KBM-7 (cell line): ENCODE results near the gene ADAMTSL3.
"Not testable (repeated sequence)": the region's sequence is repeated elsewhere in the genome, so short reads cannot be mapped to it uniquely, and the experiment has no call there.

ENCODE experiments used
- DNase-seq: peaks from one replicate; pipeline ENCODE4 v3.0.0-alpha.2; 2015
- in situ Hi-C: fragments of 300-500 bp; cut with MboI; formaldehyde crosslinking; loops from 2 replicates; pipeline ENCODE4 v1.14.3; 2020; ENCODE audit warnings: low sequenced_read_pairs, low pct_unique_long_range_greater_than_20kb, mixed read lengths

Gene ADAMTSL3

DNA sequence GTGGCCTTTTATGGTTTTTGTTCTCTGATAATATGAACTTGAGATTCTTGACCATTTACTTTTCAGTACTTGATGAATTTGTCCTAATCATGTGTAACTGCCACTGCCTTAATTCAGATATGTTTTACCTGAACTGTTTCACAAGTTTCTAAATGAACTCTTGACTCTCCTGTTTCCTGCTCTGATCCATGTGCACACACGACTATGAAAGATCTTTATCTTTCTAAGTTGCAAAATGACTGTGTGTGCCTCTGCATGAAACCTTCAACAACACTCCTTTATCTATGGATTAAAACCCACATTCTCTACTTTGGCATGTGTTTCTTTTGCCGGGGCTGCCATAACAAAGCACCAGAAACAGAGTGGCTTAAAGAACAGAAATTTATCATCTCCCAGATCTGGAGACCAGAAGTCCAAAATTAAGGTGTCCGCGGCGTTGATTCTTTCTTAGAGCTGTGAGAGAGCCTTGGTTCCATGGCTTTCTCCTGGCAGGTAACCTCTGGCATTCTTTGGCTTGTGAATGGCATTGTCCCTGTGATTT, 275.0 kb downstream of the ADAMTSL3 start:
- in situ Hi-C loops, result no loop called here
- DNase-seq, result no peak

DNA sequence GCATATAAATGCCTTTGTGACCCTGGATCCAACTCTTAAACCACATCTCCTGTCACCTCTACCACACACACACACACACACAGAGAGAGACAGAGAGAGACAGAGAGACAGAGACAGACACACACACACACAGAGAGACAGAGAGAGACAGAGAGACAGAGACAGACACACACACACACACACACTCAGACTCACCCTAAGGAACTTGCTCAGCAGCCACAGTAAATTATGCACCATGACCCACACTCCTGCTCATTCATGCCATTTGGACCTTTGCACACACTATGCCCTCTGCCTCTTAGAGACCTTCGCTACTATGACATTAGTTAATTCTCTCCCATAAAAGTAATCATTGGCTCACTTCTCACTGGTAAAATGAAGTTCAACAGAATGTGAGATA, 275.7 kb downstream of the ADAMTSL3 start:
- in situ Hi-C loops, result no loop called here
- DNase-seq, result no peak

DNA sequence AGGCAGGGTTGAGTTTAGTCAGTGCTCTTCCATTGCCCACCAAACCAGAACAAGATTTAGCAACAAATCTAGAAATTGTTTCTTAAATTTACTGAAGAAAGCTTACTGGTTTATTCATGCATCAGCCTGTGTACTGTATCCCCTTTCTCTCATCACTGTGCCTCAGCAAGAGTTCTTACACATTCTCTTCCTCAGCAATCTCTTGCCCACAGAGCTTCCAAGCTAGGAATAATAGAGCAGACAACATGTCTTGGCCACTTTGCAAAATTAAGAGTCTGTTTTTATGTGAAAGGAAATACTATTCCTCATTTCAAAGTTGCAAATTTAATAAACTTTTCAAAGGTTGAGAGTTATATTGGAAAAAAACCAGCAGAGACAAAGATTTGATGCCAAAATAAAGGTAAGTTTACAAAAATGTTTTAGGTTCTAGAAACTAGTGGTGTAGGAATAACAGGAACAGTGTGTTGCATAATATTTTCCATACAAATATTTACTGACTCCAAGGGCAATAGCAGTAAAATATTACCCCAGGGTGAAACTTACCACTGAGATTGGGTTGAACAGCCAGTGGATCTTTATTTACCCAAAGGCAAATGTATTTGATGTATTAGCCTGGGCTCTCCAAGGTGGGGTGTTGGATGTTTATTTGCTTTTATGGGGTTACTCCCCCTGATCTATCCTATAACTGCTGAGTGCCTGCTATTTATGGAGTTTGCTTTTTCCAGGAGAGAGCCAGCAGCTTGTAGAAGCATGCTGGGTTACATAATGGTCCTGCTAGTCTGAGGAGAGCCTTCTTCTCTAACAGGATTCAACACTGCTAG, 276.7 kb downstream of the ADAMTSL3 start:
- in situ Hi-C loops, result no loop called here
- DNase-seq, result no peak

DNA sequence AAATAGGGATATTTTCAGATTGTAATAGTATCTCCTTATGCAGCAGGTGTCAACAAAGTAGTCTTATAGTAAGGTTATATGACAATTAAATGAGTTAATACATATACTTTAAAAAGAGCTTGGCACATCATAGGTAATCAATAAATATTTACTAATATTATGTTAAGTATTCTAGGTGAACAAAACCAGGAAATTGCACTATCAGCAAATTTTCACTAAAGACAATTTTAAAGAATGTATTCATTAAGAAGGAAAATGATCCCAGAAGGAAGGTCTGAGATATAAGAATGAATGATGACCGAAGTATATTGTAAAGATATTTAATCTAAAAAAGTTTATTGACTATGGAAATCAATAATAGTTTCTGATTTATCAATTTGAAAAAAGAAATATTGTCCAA, 281.9 kb downstream of the ADAMTSL3 start:
- in situ Hi-C loops, result no loop called here

DNA sequence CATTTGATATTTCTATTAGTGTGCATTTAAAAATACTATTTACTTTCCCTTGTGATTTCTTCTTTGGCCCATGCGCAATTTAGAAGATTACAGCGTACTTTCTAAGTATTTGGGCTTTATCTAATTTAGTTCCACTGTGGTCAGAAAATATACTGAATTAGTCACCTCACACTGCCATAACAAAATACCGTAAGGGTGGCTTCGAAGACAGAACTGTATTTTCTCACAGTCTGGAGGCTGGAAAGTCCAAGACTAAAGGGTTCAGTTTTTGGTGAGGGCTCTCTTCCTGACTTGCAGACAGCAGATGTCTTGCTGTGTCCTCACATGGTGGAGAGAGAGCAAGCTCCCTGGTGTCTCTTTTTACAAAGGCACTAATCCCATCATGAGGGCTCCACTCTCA, 286.2 kb downstream of the ADAMTSL3 start:
- in situ Hi-C loops, result no loop called here
- no peak for DNase-seq

More for the DNA sequence above, 281.9 kb downstream of the ADAMTSL3 start:
- no peak for DNase-seq

DNA sequence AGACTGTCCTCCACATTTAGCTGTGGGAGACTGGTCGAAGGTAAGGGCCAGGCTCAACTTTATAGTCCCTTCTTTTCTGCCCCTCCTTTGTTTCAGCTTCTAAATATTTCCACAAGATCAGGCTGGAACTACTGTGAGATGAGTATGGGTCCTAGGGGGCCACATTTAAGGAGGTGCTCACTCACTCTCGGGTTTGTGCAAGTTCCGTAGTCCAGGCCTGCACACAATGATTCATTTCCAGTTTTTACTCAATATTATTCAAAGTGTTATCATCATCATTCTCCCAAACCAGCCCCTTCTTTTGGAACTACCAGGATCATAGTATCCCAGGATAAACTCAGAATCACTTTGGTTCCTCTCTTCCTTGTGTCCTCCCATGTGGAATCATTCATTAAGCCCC, 289.1 kb downstream of the ADAMTSL3 start:
- DNase-seq, result no peak
- in situ Hi-C loops, result no loop called here

DNA sequence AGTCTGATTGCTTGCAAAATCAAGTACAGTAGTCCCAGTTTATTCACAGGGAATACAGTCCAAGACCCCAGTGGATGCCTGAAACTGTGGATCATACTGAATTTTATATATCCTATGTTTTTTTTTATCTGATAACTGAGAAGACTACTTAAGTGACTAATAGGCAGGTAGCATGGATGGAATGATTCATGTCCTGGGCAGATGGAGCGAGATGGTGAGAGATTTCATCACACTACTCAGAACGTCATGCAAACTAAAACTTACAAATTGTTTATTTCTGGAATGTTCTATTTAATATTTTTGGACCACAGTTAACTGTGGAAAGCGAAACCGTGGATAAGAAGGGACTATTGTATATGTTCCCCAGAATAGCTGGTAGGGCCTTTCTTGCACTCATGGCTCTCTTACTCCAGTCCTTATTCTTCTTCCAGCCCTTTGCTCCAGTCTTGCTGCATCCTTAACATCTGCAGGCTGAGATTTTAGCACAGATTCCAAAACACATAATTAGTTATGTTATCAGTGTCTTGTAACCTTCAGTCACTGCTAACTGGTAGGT, 290.0 kb downstream of the ADAMTSL3 start:
- no peak for DNase-seq
- in situ Hi-C loops, result no loop called here

DNA sequence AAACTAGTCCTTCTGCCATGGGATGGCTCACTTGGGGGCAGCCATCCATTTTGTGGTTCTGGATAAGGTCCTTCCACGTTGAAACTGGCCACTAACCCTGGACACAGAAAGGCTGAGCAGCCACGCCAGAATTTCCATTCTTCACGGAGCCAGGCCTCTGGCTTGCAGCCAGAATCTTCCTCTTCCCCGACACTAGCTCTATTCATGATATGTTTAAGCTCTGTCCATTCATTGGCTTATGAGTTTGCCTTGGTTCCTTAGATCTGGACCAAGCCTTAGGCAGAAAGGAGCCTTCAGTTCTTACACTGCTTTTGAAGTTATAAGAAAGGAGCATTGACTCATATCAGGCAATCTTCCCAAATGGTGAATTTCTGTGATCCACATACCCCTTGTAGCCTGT, 293.2 kb downstream of the ADAMTSL3 start:
- no peak for DNase-seq
- in situ Hi-C loops, result no loop called here

DNA sequence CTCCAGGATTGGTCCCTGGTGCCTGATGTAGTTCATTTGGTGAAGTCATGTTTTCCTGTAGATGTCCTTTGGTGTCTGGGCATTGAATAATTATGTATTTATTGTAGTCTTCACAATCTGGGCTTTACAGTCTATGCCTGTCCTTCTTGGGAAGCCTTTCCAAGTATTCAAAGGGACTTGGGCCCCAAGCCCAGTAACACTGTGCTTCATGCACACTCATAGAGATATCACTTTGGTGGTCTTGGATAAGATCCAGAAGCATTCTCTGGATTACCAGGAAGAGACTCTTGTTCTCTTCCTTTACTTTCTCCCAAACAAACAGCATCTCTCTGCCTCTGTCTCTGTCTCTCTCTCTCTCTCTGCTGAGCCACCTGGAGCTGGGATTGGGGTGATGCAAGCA, 300.6 kb downstream of the ADAMTSL3 start:
- in situ Hi-C loops, result no loop called here
- no peak for DNase-seq

DNA sequence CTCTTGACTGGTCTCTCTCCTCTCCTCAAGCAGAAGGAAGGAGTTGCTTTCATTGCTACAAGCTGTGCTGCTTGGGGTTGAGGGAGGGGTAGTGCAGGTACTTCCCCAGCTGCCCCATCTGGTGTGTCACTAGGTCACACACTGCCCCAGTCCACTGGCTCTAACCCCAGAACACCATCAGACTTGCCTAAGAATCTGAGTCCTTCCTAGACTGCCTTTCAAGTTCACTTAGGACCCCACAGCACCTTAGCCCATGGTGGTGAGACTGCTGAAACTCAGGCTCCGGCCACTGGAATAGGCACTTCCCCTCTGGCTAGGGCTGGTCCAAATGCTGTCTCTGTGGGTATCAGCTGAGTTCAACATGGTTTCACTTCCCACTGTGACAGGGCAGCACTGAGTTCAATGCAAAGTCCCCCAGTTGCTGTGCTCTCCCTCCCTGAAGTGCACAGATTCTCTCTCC, 301.9 kb downstream of the ADAMTSL3 start:
- no peak for DNase-seq
- in situ Hi-C loops, result no loop called here

DNA sequence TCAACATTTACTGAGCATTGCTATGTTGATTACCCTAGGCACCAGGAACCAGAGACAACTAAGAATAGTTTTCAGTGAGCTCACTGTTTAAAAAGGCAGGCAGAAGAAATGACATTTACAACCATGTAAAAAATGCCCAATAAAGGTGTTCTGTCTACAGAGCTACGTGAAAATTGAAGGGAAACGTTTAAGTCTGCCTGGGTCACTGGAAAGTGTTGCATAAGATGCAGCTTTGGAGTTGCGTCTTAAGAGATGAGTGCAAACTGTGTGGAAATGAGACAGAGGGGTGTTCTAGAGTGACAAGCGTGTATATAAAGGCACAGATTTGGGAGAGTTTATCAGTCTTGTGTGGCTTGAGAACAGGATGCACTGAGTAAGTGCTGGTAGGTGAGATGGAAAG, 303.0 kb downstream of the ADAMTSL3 start:
- in situ Hi-C loops, result no loop called here
- no peak for DNase-seq

DNA sequence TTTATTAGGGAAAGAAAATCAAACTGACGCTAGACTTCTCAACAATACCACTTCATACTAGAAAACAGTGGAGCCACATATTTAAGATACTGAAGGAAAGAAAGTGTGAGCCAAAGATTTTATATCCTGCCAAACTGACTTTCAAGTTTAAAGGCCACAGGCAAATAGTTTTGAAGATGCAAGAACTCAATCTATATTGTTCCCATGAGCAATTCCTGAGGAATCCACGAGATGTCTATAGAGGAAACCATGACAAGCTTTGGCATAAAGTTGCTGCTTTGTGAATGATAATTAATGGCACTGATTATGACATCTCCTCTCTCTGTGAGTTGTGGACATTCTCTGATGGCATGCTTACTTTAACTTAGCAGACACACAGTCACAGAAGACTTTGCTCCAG, 305.6 kb downstream of the ADAMTSL3 start:
- no peak for DNase-seq
- in situ Hi-C loops, result no loop called here

DNA sequence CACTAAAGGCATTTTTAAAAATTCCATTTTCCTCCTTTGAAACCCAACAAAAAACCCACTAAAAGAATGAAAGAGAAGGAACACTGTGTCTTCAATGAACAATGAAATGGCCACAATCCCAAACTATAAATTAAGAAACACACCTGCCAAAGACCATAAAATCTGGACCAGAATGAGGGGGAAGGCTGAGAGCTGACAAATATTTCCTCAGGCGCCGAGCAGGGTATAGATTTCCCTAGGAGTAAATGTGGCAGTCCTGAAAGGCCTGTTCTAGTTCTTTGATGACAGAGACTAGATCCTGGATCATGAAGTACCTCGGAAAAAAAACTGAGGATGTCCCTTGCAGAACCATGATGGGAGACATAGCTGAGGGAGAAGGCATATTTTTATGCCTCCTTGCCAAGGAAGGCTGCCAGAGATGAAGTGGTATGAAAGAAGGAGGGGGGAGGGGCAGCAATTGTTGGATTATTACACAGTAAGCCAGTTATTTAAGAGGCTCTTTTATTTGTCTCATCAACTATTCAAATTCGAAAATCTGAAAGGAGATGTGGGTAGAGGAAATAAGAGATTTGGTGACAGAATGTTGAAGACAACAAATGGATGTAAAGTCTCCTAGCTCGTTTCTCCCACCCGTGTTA, 306.4 kb downstream of the ADAMTSL3 start:
- in situ Hi-C loops, result no loop called here
- DNase-seq, result no peak

DNA sequence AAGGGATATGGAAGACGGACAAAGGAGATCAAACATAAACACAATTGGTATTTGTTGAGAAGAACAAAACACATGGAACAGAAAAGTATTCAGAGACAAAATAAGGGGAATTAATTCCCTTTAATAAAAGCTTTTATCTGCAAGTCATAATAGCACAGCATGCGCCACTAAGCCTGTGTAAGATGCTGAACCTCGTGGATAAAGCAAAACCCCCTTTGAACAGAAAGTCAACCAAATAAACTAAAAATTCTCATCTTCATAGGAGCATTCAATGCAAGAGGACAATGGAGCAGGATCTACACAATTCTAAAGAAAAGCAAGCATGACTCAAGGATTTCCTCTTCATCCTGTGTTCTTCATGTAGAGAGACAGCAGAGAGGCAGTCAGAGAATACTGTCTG, 307.4 kb downstream of the ADAMTSL3 start:
- in situ Hi-C loops, result no loop called here
- DNase-seq, result no peak

DNA sequence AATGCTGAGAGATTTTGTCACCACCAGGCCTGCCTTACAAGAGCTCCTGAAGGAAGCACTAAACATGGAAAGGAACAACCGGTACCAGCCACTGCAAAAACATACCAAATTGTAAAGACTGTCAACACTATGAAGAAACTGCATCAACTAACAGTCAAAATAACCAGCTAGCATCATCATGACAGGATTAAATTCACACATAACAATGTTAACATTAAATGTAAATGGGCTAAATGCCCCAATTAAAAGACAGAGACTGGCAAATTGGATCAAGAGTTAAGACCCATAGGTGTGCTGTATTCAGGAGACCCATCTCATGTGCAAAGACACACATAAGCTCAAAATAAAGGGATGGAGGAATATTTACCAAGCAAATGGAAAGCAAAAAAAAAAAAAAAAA, 311.0 kb downstream of the ADAMTSL3 start:
- DNase-seq, in situ Hi-C loops: not testable (repeated sequence)

DNA sequence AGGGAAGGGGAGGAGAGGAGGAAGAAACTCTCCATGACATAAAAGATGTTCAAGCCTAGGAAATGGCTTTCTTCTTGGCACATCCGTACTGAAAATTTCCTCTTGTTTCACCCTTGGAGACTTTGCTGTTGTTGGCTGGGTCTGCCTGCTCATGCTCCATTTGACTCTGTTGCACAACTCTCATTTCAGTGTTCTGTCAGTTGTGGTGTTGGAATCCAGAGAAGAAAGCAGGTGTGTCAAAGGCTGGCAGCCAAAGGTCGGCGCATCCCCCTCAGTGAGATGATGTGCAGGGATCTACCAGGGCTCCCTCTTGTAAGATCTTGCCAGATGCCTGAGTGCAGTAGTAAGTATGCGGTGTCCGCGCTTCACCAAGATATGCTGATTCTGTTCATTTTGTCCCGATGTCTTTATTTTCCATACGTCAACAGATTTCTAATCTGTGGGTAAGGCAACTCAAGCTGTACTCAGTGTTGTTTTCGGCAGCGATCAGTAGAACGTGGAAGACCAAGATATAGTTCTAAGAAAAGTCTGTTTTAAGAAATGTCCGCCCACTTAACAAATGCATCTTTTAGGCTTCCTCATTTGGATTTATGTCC, 316.5 kb downstream of the ADAMTSL3 start:
- DNase-seq, result no peak
- in situ Hi-C loops, result no loop called here

DNA sequence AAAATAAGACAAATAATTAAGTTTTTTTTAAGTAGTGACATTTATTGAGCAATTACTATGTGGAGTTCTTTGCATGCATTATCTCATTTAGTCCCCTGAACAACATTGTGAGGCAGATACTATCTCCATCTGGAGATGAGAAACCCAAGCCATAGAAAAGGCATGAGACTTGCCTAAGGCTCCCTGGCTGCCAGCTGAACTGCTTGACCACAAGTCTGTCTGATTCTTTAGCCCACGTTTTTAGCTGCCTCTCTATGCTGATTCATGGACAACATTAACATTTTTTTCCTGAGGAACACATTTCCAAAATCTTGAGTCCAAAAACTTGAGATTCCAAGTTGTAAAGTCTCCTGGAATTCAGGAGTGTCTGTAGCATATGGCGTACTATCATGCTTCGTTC, 318.1 kb downstream of the ADAMTSL3 start:
- no peak for DNase-seq
- in situ Hi-C loops, result no loop called here

DNA sequence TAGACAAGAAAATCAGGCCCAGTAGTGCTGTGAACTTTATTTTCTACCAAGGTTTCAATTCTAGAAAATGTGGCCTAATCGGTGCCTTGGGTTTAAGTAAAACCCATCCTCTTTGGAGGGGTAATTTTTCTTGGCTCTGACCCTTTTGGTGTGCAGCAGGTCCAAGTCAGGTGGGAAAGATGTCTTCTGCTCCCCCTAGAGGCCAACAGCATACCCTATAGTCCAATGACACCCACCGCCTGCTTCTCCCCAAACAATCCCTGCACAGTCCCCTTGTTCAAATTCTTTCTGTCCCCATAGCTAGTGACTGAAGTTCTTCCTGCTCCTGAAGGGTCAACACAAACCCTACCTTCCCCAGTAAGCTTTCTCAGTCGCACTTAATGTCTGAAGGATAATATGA, 319.9 kb downstream of the ADAMTSL3 start:
- DNase-seq, result peak; percentile 46
- in situ Hi-C loops, result no loop called here

DNA sequence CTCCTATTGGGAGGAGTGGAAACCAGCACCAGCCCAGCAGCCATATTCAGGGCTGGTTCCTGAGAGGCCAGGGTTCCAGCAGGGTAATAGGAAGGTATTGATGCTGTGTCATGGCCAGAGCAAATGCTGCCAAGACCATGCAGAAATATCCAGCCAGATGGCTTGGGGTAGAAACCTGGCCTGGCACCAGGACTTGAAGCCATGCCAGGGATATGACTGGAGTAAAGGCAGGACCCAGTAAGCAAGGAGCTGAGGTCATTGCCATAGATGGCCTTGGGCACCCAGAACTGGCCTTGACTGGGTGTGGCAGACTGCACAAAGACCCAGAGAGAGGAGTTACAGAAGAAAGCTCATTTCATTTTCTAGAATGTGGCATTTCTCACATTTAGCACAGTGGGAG, 324.1 kb downstream of the ADAMTSL3 start:
- DNase-seq, result no peak
- in situ Hi-C loops, result no loop called here

DNA sequence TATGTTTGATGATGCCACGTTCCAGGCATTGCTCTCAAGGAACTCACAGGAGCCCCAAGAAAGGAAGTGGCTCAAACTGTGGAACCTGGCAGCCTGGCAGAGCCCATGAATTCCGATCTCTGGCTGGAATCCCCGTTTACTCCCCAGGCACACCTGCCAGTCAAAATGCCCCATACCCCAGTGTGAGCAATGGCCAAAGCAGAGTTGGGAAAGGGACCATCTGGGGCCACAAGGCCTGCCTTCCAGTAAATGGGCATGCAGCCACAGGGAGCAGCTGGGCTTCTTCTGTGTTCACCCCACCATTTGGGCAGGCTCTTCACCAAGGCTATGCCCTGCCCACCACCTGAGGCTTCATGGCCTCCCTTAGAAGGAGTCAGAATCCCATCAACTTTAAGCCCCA, 324.7 kb downstream of the ADAMTSL3 start:
- in situ Hi-C loops, result no loop called here
- no peak for DNase-seq
